Measurements from ENCODE around the gene SMAD4.
"Not testable (repeated sequence)": the region's sequence is repeated elsewhere in the genome, so short reads cannot be mapped to it uniquely, and the experiment has no call there.

The SMAD4 gene

DNA sequence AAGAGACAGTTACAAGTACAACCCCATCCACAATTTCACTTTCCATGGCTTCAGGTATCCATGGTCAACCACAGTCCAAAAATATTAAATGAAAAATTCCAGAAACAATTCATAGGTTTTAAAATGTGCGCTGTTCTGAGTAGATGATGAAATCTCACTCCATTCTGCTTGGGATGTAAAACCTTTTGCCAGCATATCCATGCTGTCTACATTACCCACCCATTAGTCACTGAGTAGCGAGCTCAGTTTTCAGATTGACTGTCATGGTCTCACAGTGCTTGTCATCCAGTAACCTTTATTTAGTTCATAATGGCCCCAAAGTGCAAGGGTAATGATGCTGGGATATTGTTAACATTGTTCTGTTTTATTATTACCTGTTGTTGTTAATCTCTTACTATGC is 40.5 kb downstream of the SMAD4 start:
- peak; percentile 66 to 70 for DNase-seq (ENCODE audit: low read depth in 2 of 2)

DNA sequence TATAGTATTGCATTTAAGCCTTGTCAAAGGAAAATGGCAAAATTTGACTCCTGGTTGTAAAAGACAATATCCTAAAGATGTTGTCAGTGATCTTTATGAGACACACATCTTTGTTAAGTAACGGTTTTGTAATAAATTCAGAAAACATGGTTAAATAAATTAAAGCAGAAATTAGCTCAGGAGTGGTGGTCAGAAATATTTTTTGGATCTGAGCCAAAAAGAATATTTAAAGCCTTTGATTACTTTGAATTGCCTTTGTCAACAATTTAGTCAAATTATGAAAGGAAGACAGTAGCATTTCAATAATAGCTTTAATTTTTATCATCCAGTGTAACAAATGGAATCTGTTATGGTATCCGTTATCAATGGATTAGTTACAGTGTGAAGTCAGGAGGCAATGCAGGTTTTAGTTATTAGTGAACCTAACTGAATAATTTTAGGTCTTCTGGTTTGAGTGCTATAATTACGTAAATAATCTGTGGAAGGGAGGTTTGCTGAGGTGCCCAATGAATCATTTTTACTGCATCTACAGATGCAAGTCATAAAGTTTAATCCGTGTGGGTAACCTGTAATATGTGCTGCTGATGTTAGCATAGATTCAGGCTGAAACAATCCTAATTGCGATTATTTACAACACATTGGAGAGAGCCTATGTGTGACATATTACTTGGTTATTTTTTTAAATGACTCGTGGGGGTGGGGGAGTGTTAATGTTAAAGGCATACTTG is 42.7 kb downstream of the SMAD4 start:
- no peak for DNase-seq (ENCODE audit: low read depth in 2 of 2)

DNA sequence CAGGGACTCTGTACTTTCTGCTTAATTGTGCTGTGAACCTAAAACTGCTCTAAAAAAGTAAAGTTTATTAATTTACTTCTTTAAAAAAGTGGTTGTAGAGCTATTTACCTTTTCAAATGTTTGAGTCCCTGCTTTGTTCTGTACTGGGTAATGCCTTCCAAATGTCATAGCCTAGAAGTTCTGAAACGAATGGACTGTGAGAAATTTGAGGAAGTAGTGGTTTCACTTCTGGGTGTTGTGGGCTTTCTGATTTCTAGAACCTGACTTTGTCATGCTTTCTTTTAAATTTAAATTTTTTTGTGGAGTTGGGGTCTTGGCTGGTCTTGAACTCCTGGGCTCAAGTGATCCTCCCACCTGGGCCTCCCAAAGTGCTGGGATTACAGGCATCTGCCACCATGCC is 44.6 kb downstream of the SMAD4 start:
- DNase-seq (ENCODE audit: low read depth in 2 of 2): no peak

DNA sequence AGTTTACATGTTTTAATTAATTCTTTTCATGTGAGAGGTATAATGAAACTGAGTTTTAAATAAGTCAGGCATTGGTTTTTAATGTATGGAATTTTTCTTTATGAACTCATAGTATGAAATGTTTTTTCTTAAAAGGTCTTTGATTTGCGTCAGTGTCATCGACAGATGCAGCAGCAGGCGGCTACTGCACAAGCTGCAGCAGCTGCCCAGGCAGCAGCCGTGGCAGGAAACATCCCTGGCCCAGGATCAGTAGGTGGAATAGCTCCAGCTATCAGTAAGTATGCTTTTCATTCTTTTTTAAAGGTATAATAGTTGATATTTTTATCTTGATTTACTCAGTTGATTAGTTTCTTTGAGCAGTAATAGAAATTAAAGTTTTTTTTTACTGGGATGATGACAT is 46.5 kb downstream of the SMAD4 start:
- no peak for DNase-seq (ENCODE audit: low read depth in 2 of 2)

DNA sequence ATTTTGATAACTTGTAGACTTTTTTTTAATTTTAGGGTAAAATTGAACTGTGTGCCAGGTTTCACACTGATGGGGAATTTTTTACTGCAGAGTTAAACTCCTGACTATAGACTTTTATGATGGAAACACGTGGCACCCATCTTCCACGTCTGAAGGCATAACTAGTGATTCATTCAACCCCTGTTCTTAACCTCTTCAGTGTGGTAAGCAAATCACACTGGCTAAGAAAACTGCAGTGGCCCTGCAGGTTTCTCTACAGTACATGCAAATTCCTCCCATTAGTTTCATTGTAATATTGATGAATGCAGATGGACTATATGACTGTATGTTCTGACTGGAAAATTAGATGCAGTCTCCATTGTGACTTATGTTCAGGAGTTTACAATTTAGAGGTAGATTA is 47.2 kb downstream of the SMAD4 start:
- DNase-seq (ENCODE audit: low read depth in 2 of 2): no peak

DNA sequence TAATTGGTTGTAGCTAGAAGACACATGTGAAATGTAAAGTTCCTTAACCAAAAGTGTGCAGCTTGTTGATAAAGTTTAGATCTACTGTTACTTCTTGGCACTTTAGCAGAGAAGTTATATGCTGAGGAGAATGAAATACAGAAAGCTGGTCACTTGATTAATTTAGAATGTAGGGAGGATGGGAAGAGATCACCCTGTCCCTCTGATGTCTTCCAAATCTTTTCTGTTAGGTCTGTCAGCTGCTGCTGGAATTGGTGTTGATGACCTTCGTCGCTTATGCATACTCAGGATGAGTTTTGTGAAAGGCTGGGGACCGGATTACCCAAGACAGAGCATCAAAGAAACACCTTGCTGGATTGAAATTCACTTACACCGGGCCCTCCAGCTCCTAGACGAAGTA is 48.0 kb downstream of the SMAD4 start:
- DNase-seq (ENCODE audit: low read depth in 2 of 2): no peak

DNA sequence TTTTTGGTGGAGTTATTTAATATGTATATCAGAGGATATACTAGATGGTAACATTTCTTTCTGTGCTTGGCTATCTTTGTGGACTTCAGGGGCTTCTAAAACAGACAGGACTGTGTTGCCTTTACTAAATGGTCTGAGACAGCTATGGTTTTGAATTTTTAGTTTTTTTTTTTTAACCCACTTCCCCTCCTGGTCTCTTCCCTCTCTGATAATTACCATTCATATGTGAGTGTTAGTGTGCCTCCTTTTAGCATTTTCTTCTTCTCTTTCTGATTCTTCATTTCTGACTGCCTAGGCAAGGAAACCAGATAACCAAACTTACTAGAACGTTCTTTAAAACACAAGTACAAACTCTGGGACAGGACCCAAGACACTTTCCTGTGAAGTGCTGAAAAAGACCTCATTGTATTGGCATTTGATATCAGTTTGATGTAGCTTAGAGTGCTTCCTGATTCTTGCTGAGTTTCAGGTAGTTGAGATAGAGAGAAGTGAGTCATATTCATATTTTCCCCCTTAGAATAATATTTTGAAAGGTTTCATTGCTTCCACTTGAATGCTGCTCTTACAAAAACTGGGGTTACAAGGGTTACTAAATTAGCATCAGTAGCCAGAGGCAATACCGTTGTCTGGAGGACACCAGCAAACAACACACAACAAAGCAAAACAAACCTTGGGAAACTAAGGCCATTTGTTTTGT is 52.7 kb downstream of the SMAD4 start:
- DNase-seq (ENCODE audit: low read depth in 2 of 2): no peak

DNA sequence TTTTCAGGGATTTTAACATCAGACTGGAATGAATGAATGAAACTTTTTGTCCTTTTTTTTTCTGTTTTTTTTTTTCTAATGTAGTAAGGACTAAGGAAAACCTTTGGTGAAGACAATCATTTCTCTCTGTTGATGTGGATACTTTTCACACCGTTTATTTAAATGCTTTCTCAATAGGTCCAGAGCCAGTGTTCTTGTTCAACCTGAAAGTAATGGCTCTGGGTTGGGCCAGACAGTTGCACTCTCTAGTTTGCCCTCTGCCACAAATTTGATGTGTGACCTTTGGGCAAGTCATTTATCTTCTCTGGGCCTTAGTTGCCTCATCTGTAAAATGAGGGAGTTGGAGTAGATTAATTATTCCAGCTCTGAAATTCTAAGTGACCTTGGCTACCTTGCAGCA is 53.4 kb downstream of the SMAD4 start:
- DNase-seq (ENCODE audit: low read depth in 2 of 2): no peak

DNA sequence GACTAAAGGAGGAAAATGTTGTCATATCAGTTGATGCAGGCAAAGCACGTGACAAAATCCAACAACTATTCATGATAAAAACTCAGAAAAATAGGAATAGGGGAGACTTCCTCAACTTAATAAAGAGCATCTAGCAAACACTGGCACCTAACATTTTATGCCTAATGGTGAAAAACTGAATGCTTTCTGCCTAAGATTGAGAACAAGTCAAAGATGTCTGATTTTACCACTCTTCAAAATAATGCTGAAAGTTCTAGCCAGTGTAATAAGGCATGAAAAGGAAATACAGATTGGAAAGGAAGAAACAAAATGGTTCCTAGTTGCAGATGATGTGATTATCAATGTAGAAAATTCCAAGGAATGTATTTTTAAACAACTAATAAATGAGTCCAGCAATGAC is 58.4 kb downstream of the SMAD4 start:
- DNase-seq (ENCODE audit: low read depth in 2 of 2): no peak

DNA sequence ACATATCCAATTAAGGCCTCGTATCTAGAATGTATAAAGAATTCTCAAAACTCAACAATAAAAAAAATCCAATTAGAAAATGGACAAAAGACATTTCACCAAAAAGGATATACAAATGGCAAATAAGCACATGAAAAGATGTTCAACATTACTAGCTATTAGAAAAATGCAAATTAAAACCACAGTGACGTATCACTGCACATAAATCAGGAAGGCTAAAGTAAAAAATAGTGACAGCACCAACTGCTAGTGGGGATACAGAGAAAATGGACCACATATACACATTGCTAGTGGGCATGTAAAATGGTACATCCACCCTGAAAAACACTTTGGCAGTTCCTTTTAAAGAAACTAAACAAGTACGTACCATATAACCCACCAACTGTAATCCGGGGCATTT is 59.7 kb downstream of the SMAD4 start:
- no peak for DNase-seq (ENCODE audit: low read depth in 2 of 2)

DNA sequence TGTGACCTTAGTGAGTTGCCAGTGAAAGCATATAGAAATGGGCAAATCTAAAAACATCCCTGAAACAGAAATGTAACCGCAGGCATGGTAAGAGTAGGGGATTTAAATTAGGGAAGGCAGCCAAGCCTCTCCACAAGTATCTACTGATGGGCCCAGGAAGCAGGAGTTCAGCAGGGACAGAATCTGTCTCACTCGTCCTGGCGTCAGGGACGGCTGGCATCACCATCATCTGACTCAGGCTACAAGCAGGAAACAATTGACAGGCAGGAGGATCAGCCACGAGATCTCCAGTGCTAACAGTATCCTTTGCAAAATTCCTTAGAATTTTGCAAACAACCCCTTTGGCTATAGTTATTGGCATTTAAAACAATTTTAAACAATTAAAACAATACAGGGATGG is 61.3 kb downstream of the SMAD4 start:
- DNase-seq (ENCODE audit: low read depth in 2 of 2): no peak

DNA sequence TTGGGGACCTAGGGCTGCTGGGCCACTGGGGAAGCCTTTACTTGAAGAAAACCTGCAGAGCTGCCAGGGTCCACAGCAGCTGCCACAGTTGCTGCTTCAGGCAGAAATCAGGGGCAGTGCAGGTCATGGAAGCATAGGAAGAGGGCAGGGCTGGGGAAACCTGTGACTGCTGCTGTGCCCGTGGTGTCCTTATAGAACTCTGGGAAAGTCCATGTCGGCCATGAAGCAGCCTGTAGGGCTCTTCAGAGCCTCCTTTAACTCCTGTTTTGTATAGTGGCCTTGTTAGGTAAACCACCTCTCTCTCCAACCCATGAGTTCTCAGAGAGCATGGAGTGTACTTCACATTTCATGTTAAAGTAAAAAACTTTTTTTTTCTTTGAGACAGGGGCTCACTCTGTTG is 62.1 kb downstream of the SMAD4 start:
- no peak for DNase-seq (ENCODE audit: low read depth in 2 of 2)

DNA sequence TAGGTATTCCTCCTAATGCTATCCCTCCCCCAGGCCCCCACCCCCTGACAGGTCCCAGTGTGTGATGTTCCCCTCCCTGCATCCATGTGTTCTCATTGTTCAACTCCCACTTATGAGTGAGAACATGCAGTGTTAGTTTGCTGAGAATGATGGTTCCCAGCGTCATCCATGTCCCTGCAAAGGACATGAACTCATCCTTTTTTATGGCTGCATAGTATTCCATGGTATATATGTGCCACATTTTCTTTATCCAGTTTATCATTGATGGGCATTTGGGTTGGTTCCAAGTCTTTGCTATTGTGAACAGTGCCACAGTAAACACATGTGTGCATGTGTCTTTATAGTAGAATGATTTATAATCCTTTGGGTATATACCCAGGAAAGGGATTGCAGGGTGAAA is 63.0 kb downstream of the SMAD4 start:
- DNase-seq (ENCODE audit: low read depth in 2 of 2): not testable (repeated sequence)

DNA sequence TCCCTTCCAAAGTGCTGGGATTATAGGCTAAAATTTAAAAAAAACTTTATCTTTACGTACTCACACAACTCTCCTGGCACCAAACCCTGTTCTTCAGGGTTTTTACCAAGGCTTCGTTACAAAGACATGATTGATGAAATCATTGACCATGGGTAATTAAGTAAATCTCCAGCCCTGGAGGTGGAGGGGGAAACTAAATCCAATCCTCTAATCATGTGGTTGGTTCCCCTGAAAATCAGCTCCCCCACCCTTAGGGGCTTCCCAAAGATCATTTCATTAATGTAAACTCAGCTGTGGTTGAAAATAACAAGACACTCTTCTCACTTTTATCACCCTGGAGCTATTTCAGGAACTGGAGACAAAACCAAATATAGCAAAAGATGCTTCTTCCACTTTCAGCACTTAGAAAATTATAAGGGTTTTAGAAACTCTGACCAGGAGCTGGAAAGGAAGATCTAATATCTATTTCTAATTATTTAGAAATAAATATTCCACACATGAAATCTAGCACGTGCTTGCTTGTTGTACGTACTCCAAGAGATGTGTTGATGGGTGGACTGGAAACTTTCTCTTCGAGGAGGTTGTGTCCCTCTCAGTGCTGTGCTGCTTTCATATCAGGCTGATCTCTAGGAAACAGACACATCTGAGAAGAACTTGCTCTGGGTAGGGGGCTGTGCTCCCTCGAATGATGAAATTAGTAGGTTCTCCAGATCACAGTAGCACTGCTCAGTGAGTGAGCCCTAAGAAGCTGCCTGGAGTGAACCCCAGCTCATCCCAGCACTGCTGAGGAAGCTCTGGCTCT is 67.2 kb downstream of the SMAD4 start:
- DNase-seq (ENCODE audit: low read depth in 2 of 2): no peak

DNA sequence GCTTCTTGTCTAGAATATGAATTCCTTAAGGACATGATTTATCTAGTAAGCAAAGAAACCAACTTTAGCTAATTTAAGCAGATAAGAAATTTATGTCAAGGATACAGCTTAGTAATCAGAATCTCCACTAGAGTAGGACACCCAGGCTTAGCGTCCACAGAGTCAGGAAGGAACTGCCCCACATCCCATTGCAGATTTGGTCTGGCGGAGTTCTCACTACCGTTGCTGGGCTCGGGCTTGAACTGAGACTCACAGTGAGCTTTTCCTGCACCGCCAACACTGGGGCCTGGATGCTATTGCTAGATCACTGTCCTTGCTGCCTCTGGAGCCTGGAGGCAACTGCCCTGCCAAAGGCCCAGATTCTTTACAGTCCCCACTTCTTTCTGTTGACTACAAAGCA is 68.1 kb downstream of the SMAD4 start:
- DNase-seq (ENCODE audit: low read depth in 2 of 2): no peak

DNA sequence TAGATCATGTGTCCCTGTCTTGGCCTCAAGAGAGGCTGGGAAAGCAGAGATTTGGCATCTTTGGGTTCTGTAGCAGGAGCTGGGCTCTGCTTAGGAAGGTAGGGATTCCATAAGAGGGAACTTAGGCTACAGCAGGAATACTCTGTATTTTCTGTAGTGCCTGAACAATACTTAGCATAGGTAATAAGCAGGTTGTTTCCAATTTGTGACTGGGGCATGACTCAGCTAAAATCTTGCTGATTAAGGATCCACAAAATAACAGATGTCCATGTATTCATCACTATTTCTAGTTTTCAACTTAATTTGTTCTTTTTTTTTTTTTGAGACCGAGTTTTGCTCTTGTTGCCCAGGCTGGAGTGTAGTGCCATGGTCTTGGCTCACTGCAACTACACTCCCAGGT is 68.5 kb downstream of the SMAD4 start:
- DNase-seq (ENCODE audit: low read depth in 2 of 2): no peak

DNA sequence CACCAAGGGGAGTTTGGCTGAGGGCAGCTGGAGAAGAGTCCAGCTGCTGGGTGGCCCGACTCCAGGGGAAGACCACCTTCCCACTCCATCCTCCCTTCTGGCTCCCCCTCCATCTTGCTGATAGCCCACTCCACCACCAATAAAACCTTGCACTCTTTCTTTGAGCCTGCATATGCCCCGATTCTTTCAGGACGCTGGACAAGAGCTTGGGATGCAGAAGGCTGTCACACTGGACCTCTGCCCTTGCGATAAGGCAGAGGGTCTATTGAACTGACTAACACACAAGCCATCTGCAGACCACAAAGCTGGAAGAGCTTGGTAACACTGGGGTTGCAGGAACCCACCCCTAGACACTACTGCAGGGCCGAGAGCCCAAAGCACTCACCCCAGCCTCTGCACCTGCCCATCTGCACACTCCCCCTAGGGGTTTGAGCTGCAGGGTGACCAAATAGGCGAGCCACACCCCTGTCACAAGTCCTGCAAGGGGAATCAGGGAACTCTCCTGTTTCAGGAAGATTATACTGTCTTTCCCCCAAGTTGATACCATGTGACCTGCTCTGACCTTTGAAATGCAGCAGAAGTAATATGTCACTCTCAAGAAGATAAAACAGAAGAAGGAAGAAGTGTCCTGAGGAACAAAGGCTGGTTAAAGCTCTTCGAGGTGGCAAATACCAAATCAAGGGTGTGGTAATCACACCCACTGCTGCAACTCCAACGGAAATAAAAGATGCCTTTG is 70.5 kb downstream of the SMAD4 start:
- no peak for DNase-seq (ENCODE audit: low read depth in 2 of 2)

DNA sequence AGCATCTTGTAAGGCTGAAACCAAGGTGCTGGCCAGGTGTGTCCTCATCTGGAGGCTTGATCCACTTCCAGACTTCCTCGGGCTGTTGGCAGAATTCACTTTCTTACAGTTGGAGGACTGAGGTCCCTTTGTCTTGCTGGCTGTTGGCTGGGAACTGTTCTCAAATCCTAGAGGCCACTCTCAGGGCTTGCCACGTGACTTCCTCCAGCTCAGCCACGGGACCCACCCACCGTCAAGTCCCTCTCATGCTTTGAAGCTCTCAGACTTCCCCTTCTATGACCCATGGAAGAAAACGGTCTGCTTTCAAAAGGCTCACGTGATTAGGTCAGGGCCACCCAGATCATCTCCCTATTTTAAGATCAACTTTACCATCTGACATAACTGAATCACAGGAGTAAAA is 77.1 kb downstream of the SMAD4 start:
- no peak for DNase-seq (ENCODE audit: low read depth in 2 of 2)

DNA sequence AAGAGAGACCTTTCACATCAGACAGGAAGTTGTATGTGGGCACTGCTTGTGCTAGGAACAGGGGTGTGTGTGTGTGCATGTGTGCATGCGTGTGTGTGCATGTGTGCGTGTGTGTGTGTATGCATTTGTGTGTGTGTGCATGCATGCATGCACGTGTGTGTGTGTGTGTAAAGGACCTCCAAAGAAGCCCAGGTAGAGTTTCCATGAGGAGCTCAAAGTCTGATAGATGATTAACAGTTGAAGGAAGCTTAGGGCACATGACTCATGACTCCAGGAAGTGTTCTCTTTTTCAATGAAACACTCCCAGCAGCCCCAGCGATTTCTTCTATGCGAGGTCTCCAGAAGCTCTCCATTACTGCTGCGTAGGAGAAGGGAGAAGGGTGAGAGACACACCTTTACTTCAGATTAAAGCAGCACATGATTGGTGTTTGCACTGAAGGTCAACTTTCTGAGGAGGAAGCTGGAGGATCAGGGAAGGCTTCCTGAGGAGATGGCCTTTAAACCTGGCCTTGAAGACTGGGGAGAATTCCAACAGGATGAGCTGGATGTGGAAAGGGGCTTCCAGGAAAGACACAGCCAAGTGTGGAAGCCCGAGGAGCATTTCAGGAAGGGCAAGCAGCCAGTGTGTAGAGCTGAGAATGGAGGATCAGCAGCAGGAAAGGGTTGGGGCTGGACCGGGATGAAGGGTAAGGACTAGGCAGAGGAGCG is 77.7 kb downstream of the SMAD4 start:
- DNase-seq (ENCODE audit: low read depth in 2 of 2): no peak

DNA sequence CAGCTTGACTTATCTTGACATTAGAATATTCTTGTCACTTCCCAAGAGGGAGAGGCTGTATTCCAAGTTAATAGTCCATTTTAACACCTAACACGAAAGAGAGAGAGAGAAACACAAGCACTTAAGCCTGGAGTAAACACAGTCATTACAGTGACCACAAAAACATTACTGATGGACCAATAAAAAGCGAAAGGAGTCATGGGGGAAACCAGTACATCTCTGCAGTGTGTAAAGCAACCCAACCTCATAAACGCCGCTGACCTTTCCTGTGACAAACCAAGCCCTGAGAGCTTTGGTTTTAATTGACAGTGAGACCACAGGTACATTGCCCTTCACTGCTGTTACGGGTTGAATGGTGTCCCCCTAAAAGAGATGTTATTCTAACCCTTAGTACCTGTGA is 78.3 kb downstream of the SMAD4 start:
- no peak for DNase-seq (ENCODE audit: low read depth in 2 of 2)

DNA sequence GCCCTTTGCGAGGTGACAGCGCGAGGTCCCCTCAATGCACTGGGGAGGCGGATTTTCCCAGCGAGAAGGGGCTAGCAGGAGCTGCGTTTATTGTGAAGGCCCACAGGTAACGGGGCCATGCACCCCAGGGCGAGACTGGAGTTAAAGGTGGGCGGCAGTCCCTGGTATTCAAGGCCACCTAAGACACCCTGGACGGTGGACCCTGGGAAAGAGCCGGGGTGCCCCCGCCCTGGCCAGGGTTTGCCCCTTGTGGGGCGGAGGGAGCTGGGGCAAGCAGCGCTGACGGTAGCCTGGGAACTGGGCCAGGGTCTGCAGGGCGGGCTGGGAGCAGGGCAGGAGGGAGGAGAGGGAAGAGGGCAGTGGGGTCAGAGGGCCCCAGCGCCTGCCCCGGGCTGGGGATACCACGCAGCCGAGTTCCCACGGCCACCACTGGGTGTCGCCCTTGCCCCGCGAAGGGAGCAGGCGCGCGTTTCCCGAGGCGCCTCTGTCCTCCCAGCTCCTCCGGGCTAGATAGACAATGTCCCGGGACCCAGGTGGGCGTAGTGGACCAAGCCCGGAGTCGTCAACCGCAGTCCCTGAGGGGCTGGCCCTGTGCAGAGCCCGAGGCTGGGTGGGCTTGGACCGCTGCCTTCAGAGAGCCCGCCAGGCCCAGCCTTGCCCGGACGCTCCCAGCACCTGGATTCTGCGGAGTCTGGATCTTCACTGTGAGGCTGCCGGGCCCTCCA is 80.2 kb downstream of the SMAD4 start:
- DNase-seq (ENCODE audit: low read depth in 2 of 2): no peak
